ENCODE data around the gene GDF2. TPM values are rescaled to one million over a fixed set of nuclear protein-coding genes. Genes with fewer than 3 reads are reported as not detected.

The GDF2 gene
- polyA plus RNA-seq, 1 donor from 2014 or later, result not detected

- Histone ChIP-seq H3K79me2 (replicated peaks; ENCODE audit: insufficient read depth, low read length) (no peaks in the 10 kb centered on the region), H3K9ac (ENCODE audit: low read length) (no peak overlapping the region), H3K36me3 (ENCODE audit: insufficient read depth, low read length) (no peaks in the 10 kb centered on the region), H3K27me3 (ENCODE audit: insufficient read depth, low read depth, low read length) (no peaks in the 10 kb centered on the region), H3K9me2 (ENCODE audit: insufficient read depth, low read length) (no peaks in the 10 kb centered on the region), H4K20me1 (ENCODE audit: insufficient read depth) (no peaks in the 10 kb centered on the region), H3K4me2 (ENCODE audit: low read length) (no peak overlapping the region), H2AFZ (ENCODE audit: low read depth, low read length) (no peak overlapping the region), H3F3A (ENCODE audit: insufficient read depth, low read length, poor library complexity, severe bottlenecking) (no peaks in the 10 kb centered on the region), H3K4me3 (ENCODE audit: low read length) (no peak overlapping the region), H3K27ac (ENCODE audit: low read length) (no peak overlapping the region), H3K9me3 (ENCODE audit: low read length) (no peaks in the 10 kb centered on the region)
- TF ChIP-seq MXI1 (conservative IDR thresholded peaks at IDR 0.05; ENCODE audit: poor library complexity, severe bottlenecking) (no peak), SMC3 (conservative IDR thresholded peaks at IDR 0.05; ENCODE audit: poor library complexity) (no peak), CTCF (IDR thresholded peaks at IDR 0.05; ENCODE audit: poor library complexity, severe bottlenecking) (no peak), EZH2 (IDR thresholded peaks at IDR 0.05; ENCODE audit: borderline replicate concordance, insufficient read depth, low read length, poor library complexity, severe bottlenecking) (no peak), RAD21 (conservative IDR thresholded peaks at IDR 0.05) (no peak), POLR2AphosphoS5 (IDR thresholded peaks at IDR 0.05) (no peak), EP300 (conservative IDR thresholded peaks at IDR 0.05; ENCODE audit: poor library complexity, severe bottlenecking) (no peak), REST (IDR thresholded peaks at IDR 0.05; ENCODE audit: borderline replicate concordance) (no peak), TAF1 (IDR thresholded peaks at IDR 0.05; ENCODE audit: low read depth) (no peak)
Observed at GRCh38 chr10:47278720-47279119, 43.5 kb upstream of the GDF2 start.

GRCh38 chr10:47279276-47279675, 43.0 kb upstream of the GDF2 start:
- no peak overlapping the region for H3K27ac ChIP-seq (ENCODE audit: low read length)
- no peaks in the 10 kb centered on the region for H4K20me1 ChIP-seq (ENCODE audit: insufficient read depth)
- no peaks in the 10 kb centered on the region for H3K36me3 ChIP-seq (ENCODE audit: insufficient read depth, low read length)
- H3K9me2 ChIP-seq (ENCODE audit: insufficient read depth, low read length), result no peaks in the 10 kb centered on the region
- no peaks in the 10 kb centered on the region for H3F3A ChIP-seq (ENCODE audit: insufficient read depth, low read length, poor library complexity, severe bottlenecking)
- H2AFZ ChIP-seq (ENCODE audit: low read depth, low read length), result no peak overlapping the region
- H3K9me3 ChIP-seq (ENCODE audit: low read length), result no peaks in the 10 kb centered on the region
- H3K4me2 ChIP-seq (ENCODE audit: low read length), result no peak overlapping the region
- H3K9ac ChIP-seq (ENCODE audit: low read length), result no peak overlapping the region
- H3K79me2 ChIP-seq (replicated peaks; ENCODE audit: insufficient read depth, low read length), result no peaks in the 10 kb centered on the region
- H3K27me3 ChIP-seq (ENCODE audit: insufficient read depth, low read depth, low read length), result no peaks in the 10 kb centered on the region
- TF ChIP-seq CTCF (IDR thresholded peaks at IDR 0.05; ENCODE audit: poor library complexity, severe bottlenecking), result no peak
- TF ChIP-seq MXI1 (conservative IDR thresholded peaks at IDR 0.05; ENCODE audit: poor library complexity, severe bottlenecking), result no peak
- no peak for TF ChIP-seq REST (IDR thresholded peaks at IDR 0.05; ENCODE audit: borderline replicate concordance)
- no peak for TF ChIP-seq EZH2 (IDR thresholded peaks at IDR 0.05; ENCODE audit: borderline replicate concordance, insufficient read depth, low read length, poor library complexity, severe bottlenecking)
- no peak for TF ChIP-seq SMC3 (conservative IDR thresholded peaks at IDR 0.05; ENCODE audit: poor library complexity)
- no peak for TF ChIP-seq TAF1 (IDR thresholded peaks at IDR 0.05; ENCODE audit: low read depth)
- no peak for TF ChIP-seq POLR2AphosphoS5 (IDR thresholded peaks at IDR 0.05)
- no peak overlapping the region for H3K4me3 ChIP-seq (ENCODE audit: low read length)

Measured in neural cell (in vitro differentiated cells).